ENCODE results near the gene CTH. TPM values are rescaled to one million over a fixed set of nuclear protein-coding genes. Genes with fewer than 3 reads are reported as not detected.
"Not testable (repeated sequence)": the region's sequence is repeated elsewhere in the genome, so short reads cannot be mapped to it uniquely, and the experiment has no call there.

The CTH gene
- total RNA-seq, 1 donor from 2014 or later, result 12.3 TPM

DNA sequence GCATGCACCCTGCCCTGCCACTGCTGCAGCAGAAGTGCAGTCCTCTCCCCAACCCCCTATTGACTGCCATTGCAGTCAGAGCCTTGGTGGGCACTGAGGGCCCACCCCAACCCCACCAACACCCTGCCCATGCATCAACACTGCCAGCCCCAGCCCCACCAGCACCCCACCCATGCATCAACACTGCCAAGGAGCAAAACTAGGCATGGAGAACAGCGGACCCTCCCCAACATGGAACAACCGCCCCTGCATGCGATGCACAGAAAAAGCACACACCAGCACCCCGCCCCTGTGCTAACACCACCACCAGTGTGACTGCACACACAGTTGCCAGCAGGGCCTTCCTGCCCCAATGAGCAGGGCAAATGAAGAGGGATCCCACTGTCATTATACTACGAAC is 57.1 kb downstream of the CTH start:
- intact Hi-C loops (cut with micrococcal nuclease), result no loop called here
- no peaks in the 10 kb centered on the region for H3K9me3 Mint-ChIP-seq
- H3K27ac Mint-ChIP-seq, result no peak overlapping the region
- no peak overlapping the region for H3K4me3 Mint-ChIP-seq (ENCODE audit: low read depth)
- no peak for DNase-seq (ENCODE audit: low spot score)
- no peaks in the 10 kb centered on the region for H3K36me3 Mint-ChIP-seq (ENCODE audit: low read depth)
- H3K4me1 Mint-ChIP-seq (ENCODE audit: low read depth), result no peaks in the 10 kb centered on the region
- peaks cover 7% of the 10 kb centered on the region for H3K27me3 Mint-ChIP-seq (ENCODE audit: low read depth)

DNA sequence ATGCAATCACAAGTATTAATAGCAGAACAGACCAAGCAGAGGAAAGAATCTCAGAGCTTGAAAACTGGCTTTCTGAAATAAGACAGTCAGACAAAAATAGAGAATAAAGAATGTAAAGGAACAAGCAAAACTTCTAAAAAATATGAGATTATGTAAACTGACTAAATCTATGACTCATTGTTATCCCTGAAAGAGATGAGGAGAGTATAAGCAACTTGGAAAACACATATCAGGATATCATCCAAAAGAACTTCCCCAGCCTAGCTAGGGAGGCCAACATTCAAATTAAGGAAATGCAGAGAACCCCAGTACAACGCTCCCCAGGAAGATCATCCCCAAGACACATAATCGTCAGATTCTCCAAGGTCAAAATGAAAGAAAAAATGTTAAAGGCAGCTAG is 58.1 kb downstream of the CTH start:
- intact Hi-C loops (cut with micrococcal nuclease); H3K36me3 Mint-ChIP-seq (ENCODE audit: low read depth); H3K27ac Mint-ChIP-seq; H3K27me3 Mint-ChIP-seq (ENCODE audit: low read depth); DNase-seq (ENCODE audit: low spot score); H3K9me3 Mint-ChIP-seq; H3K4me3 Mint-ChIP-seq (ENCODE audit: low read depth); H3K4me1 Mint-ChIP-seq (ENCODE audit: low read depth): not testable (repeated sequence)

DNA sequence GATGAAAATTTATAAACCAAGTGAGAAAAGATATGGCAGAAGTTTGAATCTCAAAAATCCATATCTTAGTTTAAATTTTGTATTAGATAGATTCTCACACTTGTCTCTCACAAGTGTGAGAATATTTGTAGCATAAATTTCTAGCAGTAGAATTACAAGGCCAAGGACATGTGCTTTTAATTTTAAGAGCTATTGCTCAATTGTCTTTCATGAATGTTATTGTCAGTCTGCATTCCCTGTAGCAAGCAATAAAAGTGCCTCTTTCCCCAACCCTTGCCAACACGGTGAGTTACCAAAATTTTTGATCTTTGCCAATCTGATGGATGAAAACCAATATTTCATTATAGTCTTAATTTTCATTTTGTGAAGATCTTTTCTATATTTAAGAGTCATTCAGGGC is 64.0 kb downstream of the CTH start:
- Mint-ChIP-seq H3K4me3 (ENCODE audit: low read depth) (no peak overlapping the region), H3K36me3 (ENCODE audit: low read depth) (no peaks in the 10 kb centered on the region)

GRCh38 chr1:70477090-70477489 is 66.0 kb downstream of the CTH start:
- no peaks in the 10 kb centered on the region for H3K36me3 Mint-ChIP-seq (ENCODE audit: low read depth)
- no peak overlapping the region for H3K27ac Mint-ChIP-seq
- DNase-seq (ENCODE audit: low spot score), result no peak
- no peaks in the 10 kb centered on the region for H3K4me1 Mint-ChIP-seq (ENCODE audit: low read depth)
- peaks cover 3% of the 10 kb centered on the region for H3K27me3 Mint-ChIP-seq (ENCODE audit: low read depth)
- intact Hi-C loops (cut with micrococcal nuclease), result no loop called here
- H3K9me3 Mint-ChIP-seq, result no peaks in the 10 kb centered on the region
- H3K4me3 Mint-ChIP-seq (ENCODE audit: low read depth), result no peak overlapping the region

More for the DNA sequence above, 64.0 kb downstream of the CTH start:
- no peaks in the 10 kb centered on the region for H3K9me3 Mint-ChIP-seq
- no peaks in the 10 kb centered on the region for H3K4me1 Mint-ChIP-seq (ENCODE audit: low read depth)
- no peak for DNase-seq (ENCODE audit: low spot score)
- intact Hi-C loops (cut with micrococcal nuclease), result no loop called here
- peaks cover 6% of the 10 kb centered on the region for H3K27me3 Mint-ChIP-seq (ENCODE audit: low read depth)
- no peak overlapping the region for H3K27ac Mint-ChIP-seq

DNA sequence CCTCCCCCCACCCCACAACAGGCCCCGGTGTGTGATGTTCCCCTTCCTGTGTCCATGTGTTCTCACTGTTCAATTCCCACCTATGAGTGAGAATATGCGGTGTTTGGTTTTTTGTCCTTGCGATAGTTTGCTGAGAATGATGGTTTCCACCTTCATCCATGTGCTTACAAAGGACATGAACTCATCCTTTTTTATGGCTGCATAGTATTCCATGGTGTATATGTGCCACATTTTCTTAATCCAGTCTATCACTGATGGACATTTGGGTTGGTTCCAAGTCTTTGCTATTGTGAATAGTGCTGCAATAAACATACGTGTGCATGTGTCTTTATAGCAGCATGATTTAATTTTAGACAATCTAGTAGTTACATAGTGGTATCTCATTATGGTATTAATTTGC is 66.8 kb downstream of the CTH start:
- H3K9me3 Mint-ChIP-seq; intact Hi-C loops (cut with micrococcal nuclease); H3K36me3 Mint-ChIP-seq (ENCODE audit: low read depth); H3K4me1 Mint-ChIP-seq (ENCODE audit: low read depth); DNase-seq (ENCODE audit: low spot score); H3K27ac Mint-ChIP-seq; H3K27me3 Mint-ChIP-seq (ENCODE audit: low read depth); H3K4me3 Mint-ChIP-seq (ENCODE audit: low read depth): not testable (repeated sequence)

- Mint-ChIP-seq H3K27ac (no peak overlapping the region), H3K4me1 (ENCODE audit: low read depth) (no peaks in the 10 kb centered on the region), H3K27me3 (ENCODE audit: low read depth) (no peaks in the 10 kb centered on the region), H3K4me3 (ENCODE audit: low read depth) (no peak overlapping the region), H3K9me3 (no peaks in the 10 kb centered on the region), H3K36me3 (ENCODE audit: low read depth) (no peaks in the 10 kb centered on the region)
- DNase-seq (ENCODE audit: low spot score), result no peak
- intact Hi-C loops (cut with micrococcal nuclease), result no loop called here
These were observed 72.3 kb downstream of the CTH start for GRCh38 chr1:70483342-70483741.

DNA sequence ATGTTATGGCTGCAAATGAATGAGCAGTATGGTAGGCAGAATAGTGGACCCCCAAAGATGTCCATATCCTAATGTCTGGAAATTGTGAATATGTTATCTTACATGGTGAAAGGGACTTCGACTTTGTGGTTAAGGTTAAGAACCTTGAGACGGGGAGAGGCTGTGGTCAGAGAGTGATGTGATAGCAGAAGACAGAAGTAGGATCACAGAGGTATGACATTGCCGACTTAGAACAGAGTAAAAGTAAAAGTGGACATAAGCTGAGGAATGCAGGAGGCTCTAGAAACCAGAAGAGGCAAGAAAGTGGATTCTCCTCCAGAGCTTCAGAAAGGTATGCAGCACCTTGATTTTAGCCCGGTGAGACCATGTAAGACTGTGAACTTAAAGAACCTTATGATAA is 74.6 kb downstream of the CTH start:
- H3K27ac Mint-ChIP-seq, result no peak overlapping the region
- DNase-seq (ENCODE audit: low spot score), result no peak
- no peaks in the 10 kb centered on the region for H3K4me1 Mint-ChIP-seq (ENCODE audit: low read depth)
- intact Hi-C loops (cut with micrococcal nuclease), result no loop called here
- H3K36me3 Mint-ChIP-seq (ENCODE audit: low read depth), result no peaks in the 10 kb centered on the region
- no peaks in the 10 kb centered on the region for H3K9me3 Mint-ChIP-seq
- no peak overlapping the region for H3K4me3 Mint-ChIP-seq (ENCODE audit: low read depth)
- peaks cover 2% of the 10 kb centered on the region for H3K27me3 Mint-ChIP-seq (ENCODE audit: low read depth)

- no peak overlapping the region for H3K27ac Mint-ChIP-seq
- H3K27me3 Mint-ChIP-seq (ENCODE audit: low read depth), result peaks cover 13% of the 10 kb centered on the region
- H3K36me3 Mint-ChIP-seq (ENCODE audit: low read depth), result no peaks in the 10 kb centered on the region
- no peak overlapping the region for H3K4me3 Mint-ChIP-seq (ENCODE audit: low read depth)
- intact Hi-C loops (cut with micrococcal nuclease), result no loop called here
- DNase-seq (ENCODE audit: low spot score), result no peak
- H3K9me3 Mint-ChIP-seq, result no peaks in the 10 kb centered on the region
- no peaks in the 10 kb centered on the region for H3K4me1 Mint-ChIP-seq (ENCODE audit: low read depth)
These were observed 75.8 kb downstream of the CTH start for GRCh38 chr1:70486676-70487458.

- Mint-ChIP-seq H3K27ac (no peak overlapping the region), H3K4me1 (ENCODE audit: low read depth) (no peaks in the 10 kb centered on the region), H3K4me3 (ENCODE audit: low read depth) (no peak overlapping the region), H3K9me3 (no peaks in the 10 kb centered on the region), H3K36me3 (ENCODE audit: low read depth) (no peaks in the 10 kb centered on the region), H3K27me3 (ENCODE audit: low read depth) (peaks cover 15% of the 10 kb centered on the region)
- no peak for DNase-seq (ENCODE audit: low spot score)
- intact Hi-C loops (cut with micrococcal nuclease), result no loop called here
These were observed 76.4 kb downstream of the CTH start for GRCh38 chr1:70487459-70487815.

GRCh38 chr1:70487910-70488665 is 77.0 kb downstream of the CTH start:
- intact Hi-C loops (cut with micrococcal nuclease), result loop anchor here (2.0 kb wide), 1 partner anchor 355 kb away; no protein-coding TSS in a partner anchor
- H3K9me3 Mint-ChIP-seq, result no peaks in the 10 kb centered on the region
- no peak for DNase-seq (ENCODE audit: low spot score)
- no peaks in the 10 kb centered on the region for H3K36me3 Mint-ChIP-seq (ENCODE audit: low read depth)
- H3K27ac Mint-ChIP-seq, result no peak overlapping the region
- H3K27me3 Mint-ChIP-seq (ENCODE audit: low read depth), result peaks cover 17% of the 10 kb centered on the region
- H3K4me3 Mint-ChIP-seq (ENCODE audit: low read depth), result no peak overlapping the region
- no peaks in the 10 kb centered on the region for H3K4me1 Mint-ChIP-seq (ENCODE audit: low read depth)

Other genes with a start within 250 kb of the CTH start
- 23.3 and 23.4 TPM in 2 replicates for gene LRRC40, start 205.7 kb upstream of the CTH start, total RNA-seq
- 194 and 195 TPM in 2 replicates for gene SRSF11, start 189.9 kb upstream of the CTH start, total RNA-seq
- gene ANKRD13C, start 56.5 kb upstream of the CTH start, total RNA-seq, result 24.7 and 25.8 TPM in 2 replicates

Measured in activated T-helper 2 cell treated with anti-CD3 and anti-CD28 coated beads, Interferon-gamma antibody, Interleukin-2, Interleukin-4, amounts not matched to agents 10 μg/mL and 5 μg/mL and 100 μg/mL, durations not matched to agents 14 hours and 24 hours and 36 hours (primary cell).